ENCODE data around the gene LRRC8D. TPM values are rescaled to one million over a fixed set of nuclear protein-coding genes. Genes with fewer than 3 reads are reported as not detected.
A peak's percentile ranks its signal among the peaks of the same experiment; 100 is the strongest.

LRRC8D gene
- total and polyA plus RNA-seq, 2 of the 4 experiments (the other 2 are of a cell fraction), result 34.1 to 35.3 TPM

- TF ChIP-seq MAFK (IDR thresholded peaks at IDR 0.05; ENCODE audit: low read depth, low read length) (no peak), CHD1 (IDR thresholded peaks at IDR 0.05; ENCODE audit: low read depth, low read length) (no peak), RFX5 (IDR thresholded peaks at IDR 0.05; ENCODE audit: low read depth, low read length) (no peak), MXI1 (IDR thresholded peaks at IDR 0.05; ENCODE audit: borderline replicate concordance, low read depth, low read length) (no peak), USF2 (IDR thresholded peaks at IDR 0.05; ENCODE audit: low read depth, low read length) (no peak), FOS (IDR thresholded peaks at IDR 0.05; ENCODE audit: low read depth, low read length) (no peak), NFE2L2 (IDR thresholded peaks at IDR 0.05; ENCODE audit: low read depth, low read length) (no peak), CEBPB (IDR thresholded peaks at IDR 0.05; ENCODE audit: low read depth, low read length) (no peak), CTCF (conservative IDR thresholded peaks at IDR 0.05; ENCODE audit: low read depth, low read length) (no peak), RCOR1 (IDR thresholded peaks at IDR 0.05; ENCODE audit: insufficient replicate concordance, low read length) (no peak), RAD21 (IDR thresholded peaks at IDR 0.05; ENCODE audit: low read length) (no peak), MAZ (IDR thresholded peaks at IDR 0.05; ENCODE audit: borderline replicate concordance, low read depth, low read length) (no peak), POLR2A (IDR thresholded peaks at IDR 0.05; ENCODE audit: low read depth, low read length) (no peak), SMC3 (IDR thresholded peaks at IDR 0.05; ENCODE audit: low read depth, low read length) (no peak)
- TF ChIP-seq, protein P1, sequence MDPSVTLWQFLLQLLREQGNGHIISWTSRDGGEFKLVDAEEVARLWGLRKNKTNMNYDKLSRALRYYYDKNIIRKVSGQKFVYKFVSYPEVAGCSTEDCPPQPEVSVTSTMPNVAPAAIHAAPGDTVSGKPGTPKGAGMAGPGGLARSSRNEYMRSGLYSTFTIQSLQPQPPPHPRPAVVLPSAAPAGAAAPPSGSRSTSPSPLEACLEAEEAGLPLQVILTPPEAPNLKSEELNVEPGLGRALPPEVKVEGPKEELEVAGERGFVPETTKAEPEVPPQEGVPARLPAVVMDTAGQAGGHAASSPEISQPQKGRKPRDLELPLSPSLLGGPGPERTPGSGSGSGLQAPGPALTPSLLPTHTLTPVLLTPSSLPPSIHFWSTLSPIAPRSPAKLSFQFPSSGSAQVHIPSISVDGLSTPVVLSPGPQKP (IDR thresholded peaks at IDR 0.05; ENCODE audit: borderline replicate concordance, low read depth, low read length), result no peak
- Histone ChIP-seq H3K9ac (ENCODE audit: low read depth, low read length) (no peak overlapping the region), H2BK5ac (ENCODE audit: low read depth, low read length, poor library complexity, severe bottlenecking) (no peak overlapping the region), H2AK9ac (replicated peaks; ENCODE audit: low read depth, low read length, poor library complexity) (no peak overlapping the region), H4K5ac (ENCODE audit: low read depth, low read length) (no peak overlapping the region), H4K91ac (ENCODE audit: insufficient read depth, low read depth, low read length) (peak overlapping the region; percentile 17; the same call in 1 of the 2 replicates), H3K14ac (replicated peaks; ENCODE audit: low read depth, low read length) (no peak overlapping the region; the same call in 1 of the 2 replicates), H2BK120ac (ENCODE audit: low read depth, low read length) (0 out of 2 replicates have a peak overlapping the region, but pooled peaks have one; percentile 51), H2BK20ac (ENCODE audit: low read depth, low read length) (no peak overlapping the region), H3K23ac (ENCODE audit: low read depth, low read length) (no peak overlapping the region), H4K8ac (ENCODE audit: low read depth in 2 of 2, low read length in 2 of 2) (peak overlapping the region in 1 of 2 experiments; percentile 25; a peak in 1 of 4 replicates), H3K4me1 (ENCODE audit: control insufficient read depth, insufficient read depth, low read length) (peaks cover 15% of the 10 kb centered on the region), H3K27ac (ENCODE audit: insufficient read depth, low read length) (no peak overlapping the region), H2AFZ (replicated peaks; ENCODE audit: low read length, poor library complexity) (no peak overlapping the region), H2BK15ac (ENCODE audit: low read depth, low read length) (peak overlapping the region; percentile 49; the same call in 1 of the 3 replicates), H4K20me1 (ENCODE audit: insufficient read depth, low read length) (no peaks in the 10 kb centered on the region), H3K18ac (ENCODE audit: low read depth, low read length) (peak overlapping the region; percentile 9; the same call in 1 of the 2 replicates), H3K79me1 (ENCODE audit: low read depth in 1 of 2, low read length in 2 of 2) (no peaks in the 10 kb centered on the region), H3K27me3 (ENCODE audit: control insufficient read depth, insufficient read depth, low read length) (no peaks in the 10 kb centered on the region), H3K36me3 (ENCODE audit: control insufficient read depth, insufficient read depth, low read length) (no peaks in the 10 kb centered on the region), H3K9me1 (ENCODE audit: insufficient read depth, low read length) (peaks cover 10% of the 10 kb centered on the region), H3K4ac (ENCODE audit: low read depth, low read length) (no peak overlapping the region), H3K4me2 (ENCODE audit: low read depth, low read length) (no peak overlapping the region), H3K4me3 (ENCODE audit: insufficient read depth, low read depth, low read length) (no peak overlapping the region), H3K9me3 (ENCODE audit: control insufficient read depth, insufficient read depth, low read length) (no peaks in the 10 kb centered on the region), H3K56ac (ENCODE audit: extremely low read depth, insufficient read depth, low read length) (no peak overlapping the region), H2AK5ac (ENCODE audit: low read depth, low read length) (peak overlapping the region; percentile 56; the same call in 1 of the 2 replicates)
- in situ Hi-C loops (cut with MboI; ENCODE audit: low sequenced_read_pairs) (no loop called here), intact Hi-C loops (cut with micrococcal nuclease) (no loop called here), dilution Hi-C loops (cut with HindIII; ENCODE audit: low sequenced_read_pairs, unreplicated experiment) (no loop called here)
- ChIA-PET CTCF (no interaction called here), POLR2A (ENCODE audit: unreplicated experiment) (no interaction called here)
- no TSS peak for BruUV-seq (replicated peaks)
- WGBS, 2 experiments (ENCODE audit: extremely low coverage in 2 of 2, insufficient read length in 1 of 2), result no CpG with 5 or more reads among the region's 8 CpGs
- DNase-seq, result no peak
- ATAC-seq (ENCODE audit: low read depth), result no peak
Measured at GRCh38 chr1:89973471-89974127, 152.8 kb downstream of the LRRC8D start.
